GM03348 (cell line): ENCODE results near the gene NBPF11.
"Not testable (repeated sequence)": the region's sequence is repeated elsewhere in the genome, so short reads cannot be mapped to it uniquely, and the experiment has no call there.

Source experiments
- DNase-seq: peaks from one replicate; pipeline ENCODE4 v3.0.0; 2012; ENCODE audit warnings: low spot score

Gene NBPF11

DNA sequence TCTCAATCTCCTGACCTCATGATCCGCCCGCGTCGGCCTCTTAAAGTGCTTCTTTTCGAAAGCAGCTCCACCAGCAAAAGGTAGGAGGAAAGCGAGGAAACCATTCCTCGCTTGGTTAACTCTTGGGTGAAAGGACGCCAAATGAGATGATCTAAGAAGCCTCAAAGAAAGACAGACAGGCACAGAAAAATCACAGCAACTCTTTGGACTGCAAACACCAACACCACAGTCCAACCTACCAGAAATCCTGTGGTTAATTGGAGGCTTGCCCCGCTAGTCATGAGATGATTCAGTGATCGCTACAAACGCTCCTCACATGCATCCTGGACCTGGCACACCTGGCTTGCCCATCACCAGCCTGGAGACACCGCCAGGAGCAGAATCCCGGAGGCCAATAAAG is 1.1 kb downstream of the NBPF11 start:
- DNase-seq: not testable (repeated sequence)

DNA sequence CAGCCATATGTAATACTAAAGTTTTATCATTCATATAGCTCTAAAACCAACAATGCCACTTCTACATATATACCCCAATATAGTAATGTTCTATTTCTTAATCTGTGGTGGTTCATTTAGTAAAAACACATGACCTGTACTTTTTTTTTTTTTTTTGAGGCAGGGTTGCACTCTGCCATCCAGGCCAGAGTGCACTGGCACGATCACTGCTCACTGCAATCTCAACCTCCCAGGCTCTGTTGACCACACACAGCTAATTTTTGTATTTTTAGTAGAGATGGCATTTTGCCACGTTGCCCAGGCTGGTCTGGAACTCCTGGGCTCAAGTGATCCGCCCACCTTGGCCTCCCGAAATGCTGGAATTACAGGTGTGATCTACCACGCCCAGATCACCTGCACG is 2.1 kb downstream of the NBPF11 start:
- not testable (repeated sequence) for DNase-seq

DNA sequence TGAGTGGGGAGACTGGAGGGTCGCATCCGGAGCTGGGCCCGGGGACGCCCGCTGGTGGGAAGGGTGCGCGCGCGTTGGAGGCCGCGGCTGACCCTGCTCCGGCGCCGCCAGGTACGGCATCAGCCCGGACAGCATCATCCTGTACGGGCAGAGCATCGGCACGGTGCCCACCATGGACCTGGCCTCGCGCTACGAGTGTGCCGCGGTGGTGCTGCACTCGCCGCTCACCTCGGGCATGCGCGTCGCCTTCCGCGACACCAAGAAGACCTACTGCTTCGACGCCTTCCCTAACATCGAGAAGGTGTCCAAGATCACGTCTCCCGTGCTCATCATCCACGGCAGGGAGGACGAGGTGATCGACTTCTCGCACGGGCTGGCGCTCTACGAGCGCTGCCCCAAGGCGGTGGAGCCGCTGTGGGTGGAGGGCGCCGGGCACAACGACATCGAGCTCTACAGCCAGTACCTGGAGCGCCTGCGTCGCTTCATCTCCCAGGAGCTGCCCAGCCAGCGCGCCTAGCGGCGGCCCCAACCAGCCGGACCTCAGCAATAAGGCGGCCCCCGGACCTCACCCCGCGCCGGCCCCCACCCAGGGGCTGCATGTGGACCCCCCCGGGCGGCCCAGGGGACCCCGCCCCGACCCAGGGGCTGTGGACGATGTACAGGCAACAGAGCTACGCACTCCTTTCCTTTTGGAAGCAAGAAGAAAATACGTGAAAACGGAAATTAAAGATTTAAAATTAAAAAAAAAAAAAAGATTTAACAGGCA is 2.8 kb downstream of the NBPF11 start:
- not testable (repeated sequence) for DNase-seq

DNA sequence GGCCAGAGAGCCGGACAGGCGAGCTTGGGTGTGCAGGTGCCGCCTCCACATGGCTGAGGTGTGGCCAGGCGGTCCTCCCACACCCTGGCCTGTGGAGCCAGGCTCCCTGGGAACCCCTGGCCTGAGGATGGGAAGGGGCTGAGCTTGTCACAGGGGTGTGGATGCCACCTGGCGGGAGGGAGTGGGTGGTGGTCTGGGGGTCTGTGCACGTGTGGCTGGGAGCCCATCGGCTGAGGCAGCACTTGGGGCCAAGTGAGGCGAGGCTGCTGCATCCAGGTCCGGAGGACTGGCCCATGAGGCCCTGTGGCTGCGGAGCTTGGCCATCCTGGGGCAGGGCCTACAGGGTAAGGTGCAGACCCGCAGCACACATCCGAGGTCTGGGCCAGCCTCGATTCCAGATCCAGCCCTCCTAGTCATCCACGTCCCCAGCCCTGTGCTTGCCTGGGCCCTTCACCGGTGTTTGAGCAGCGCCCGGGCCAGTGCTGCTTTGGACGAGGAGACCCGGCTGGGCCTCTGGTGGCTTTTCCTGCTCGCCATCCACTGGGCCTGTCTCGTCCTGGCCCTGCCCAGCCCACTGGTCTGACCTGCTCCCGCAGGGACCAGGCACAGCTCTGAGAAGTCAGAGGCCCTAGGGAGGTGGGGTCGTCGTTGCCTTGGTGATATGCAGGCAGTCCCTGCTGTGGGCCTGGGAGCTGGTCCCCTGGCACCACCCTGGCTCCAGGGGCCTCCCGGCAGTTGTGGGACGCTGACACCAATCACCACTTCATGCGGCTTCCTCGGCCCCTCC is 4.8 kb downstream of the NBPF11 start:
- DNase-seq: not testable (repeated sequence)

DNA sequence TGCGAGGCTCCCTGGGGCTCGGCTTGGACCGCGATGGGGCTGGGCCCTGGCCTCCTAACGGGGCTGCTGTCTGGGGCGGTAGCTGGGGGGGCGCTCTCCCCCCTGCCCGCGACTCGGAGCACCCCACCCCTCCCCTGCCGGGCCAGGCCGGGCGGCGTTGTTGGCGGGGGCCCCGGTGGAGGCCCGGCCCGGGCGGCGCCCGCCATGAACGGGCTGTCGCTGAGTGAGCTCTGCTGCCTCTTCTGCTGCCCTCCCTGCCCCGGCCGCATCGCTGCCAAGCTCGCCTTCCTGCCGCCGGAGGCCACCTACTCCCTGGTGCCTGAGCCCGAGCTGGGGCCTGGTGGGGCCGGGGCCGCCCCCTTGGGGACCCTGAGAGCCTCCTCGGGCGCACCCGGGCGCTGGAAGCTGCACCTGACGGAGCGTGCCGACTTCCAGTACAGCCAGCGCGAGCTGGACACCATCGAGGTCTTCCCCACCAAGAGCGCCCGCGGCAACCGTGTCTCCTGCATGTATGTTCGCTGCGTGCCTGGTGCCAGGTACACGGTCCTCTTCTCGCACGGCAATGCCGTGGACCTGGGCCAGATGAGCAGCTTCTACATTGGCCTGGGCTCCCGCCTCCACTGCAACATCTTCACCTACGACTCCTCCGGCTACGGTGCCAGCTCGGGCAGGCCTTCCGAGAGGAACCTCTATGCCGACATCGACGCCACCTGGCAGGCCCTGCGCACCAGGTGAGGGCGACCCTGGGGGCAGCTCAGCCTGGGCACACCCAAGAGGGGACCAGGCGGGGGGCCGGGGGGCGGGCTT is 5.7 kb downstream of the NBPF11 start:
- DNase-seq: not testable (repeated sequence)

DNA sequence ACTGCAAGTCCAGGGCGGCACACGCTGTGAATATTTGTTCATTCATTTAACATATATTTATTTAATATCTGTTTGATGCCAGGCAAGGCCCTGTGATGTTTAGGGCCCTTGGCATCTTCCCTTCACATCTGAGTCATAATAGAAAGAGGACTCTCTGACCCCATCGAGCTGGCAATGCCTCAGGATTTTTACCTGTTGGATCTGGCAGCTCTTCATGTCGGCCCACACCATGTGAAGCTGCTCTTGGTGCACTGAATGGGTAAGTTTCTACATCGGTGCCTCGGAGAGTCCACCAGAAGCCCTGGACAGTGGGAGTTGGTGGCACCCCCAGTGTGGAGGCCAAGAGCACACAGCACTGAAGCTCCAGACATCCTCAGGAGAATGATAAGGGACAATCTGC is 8.9 kb downstream of the NBPF11 start:
- DNase-seq: not testable (repeated sequence)

DNA sequence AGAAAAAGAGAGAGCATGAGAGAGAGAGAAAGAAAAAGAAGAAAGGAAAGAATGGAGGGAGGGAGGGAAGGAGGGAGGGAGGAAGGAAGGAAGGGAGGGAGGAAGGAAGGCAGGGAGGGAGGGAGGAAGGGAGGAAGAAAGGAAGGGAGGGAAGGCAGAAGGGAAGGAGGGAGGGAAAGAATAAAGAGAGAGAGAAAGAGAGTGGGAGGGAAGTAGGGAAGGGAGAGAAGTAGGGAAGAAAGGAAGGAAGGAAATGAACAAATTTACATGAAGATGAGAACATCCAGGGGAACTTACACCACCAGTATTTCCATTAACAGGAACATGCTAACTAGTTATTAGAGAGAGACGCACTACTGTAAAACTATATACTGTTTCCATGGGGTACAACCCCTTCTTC is 10.1 kb downstream of the NBPF11 start:
- DNase-seq: not testable (repeated sequence)

DNA sequence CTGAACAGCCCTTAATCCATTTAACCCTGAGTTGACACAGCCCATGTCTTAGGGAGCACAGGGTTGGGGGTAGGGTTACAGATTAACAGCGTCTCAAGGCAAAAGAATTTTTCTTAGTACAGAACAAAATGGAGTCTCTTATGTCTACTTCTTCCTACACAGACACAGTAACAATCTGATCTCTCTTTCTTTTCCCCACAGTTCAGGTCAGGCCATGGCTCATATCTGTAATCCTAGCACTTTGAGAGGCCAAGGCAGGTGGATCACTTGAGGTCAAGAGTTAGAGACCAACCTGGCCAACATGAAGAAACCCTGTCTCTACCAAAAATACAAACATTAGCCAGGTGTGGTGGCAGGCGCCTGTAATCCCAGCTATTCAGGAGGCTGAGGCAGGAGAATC is 13.5 kb downstream of the NBPF11 start:
- not testable (repeated sequence) for DNase-seq

DNA sequence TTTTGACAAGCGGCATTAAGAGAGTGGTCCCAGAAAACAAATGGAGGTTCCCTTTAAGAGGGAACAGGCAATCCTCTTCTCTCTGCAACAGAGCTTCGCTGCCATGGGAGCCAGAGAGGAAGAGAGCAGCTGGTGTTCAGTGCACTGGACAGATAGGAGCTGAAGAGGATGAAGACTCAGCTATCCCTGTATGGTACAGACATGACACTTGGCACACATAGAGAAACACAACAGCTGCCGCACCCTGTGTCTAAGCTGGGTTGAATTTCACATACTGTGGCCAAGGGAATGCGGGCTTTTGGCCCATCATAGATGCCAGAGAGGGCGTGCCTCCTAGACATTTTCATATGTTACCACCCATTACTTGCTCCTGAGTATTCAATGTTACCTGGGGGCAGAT is 29.7 kb downstream of the NBPF11 start:
- DNase-seq: not testable (repeated sequence)

DNA sequence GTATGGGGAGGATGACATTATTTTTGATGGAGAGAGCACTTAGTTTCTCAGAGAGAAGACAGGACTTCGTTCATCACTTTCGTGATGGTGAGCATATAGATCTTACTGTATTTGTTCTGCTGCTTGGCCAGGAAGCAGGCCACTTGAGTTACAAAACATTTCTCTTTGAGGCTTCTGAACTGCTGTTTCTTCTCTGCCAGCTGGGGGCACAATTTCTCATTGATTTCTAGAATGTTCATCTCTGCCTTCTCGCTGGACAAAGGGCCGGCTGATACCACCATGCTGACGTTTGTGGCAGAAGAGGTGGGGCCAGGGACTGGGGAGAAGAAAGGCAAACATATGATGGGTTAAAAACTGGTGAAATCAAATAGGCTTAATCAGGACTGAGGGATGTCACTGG is 31.7 kb downstream of the NBPF11 start:
- not testable (repeated sequence) for DNase-seq

DNA sequence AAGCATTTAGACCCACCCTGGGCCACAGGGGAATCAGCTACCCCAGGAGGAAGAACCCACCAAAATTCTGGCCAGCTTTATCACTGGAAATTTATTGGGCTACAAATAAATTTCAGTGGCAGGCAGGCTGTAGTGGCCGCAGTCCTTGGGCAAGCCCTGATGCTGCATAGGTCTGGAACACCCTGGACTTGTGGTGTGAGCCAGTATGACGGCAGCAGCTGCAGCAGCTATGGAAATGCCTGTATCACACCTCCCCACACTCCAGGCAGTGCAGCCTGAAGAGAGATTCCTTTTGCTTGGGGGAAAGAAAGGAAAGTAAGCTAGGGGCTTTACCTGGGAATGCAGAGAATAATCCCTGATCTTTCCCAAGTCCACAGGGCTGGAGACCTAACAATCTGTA is 56.3 kb downstream of the NBPF11 start:
- not testable (repeated sequence) for DNase-seq

DNA sequence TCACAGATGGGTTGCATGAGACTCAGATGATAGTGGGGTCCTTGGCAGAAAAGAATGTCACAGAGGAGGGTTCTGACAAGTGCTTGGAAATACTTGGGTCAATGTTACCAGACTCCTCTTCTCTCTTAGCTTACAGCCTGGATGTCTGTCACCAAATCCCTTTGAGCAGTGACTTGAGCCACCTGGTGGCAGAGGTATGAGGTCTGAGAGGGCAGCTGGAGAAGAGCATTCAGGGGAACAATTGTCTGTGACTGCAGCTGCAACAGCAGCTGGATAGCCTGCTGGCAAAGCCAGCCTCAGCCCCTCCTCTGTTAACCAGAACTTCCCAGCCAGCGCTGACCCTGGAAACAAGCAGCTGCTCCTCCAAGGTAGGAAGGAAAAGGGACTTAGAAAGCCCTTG is 65.9 kb downstream of the NBPF11 start:
- DNase-seq: not testable (repeated sequence)

DNA sequence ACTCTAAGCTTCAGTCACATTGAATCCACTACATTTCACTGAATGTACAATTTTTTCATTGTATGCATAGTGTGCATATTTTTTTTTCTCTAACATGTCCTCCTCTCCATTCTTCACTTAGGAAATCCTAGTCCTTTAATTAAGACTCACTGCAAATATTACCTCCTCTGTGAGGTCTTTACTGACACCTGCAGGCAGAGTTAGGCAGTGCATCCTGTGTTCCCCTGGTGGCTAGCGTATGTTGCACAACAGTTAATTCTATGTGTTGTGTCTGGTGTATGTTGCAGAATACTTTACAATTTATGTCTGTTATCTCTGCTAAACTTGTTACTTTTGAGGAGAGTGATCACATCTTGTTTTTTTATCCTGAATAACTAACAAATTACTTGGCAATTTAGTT is 70.9 kb downstream of the NBPF11 start:
- DNase-seq: not testable (repeated sequence)

DNA sequence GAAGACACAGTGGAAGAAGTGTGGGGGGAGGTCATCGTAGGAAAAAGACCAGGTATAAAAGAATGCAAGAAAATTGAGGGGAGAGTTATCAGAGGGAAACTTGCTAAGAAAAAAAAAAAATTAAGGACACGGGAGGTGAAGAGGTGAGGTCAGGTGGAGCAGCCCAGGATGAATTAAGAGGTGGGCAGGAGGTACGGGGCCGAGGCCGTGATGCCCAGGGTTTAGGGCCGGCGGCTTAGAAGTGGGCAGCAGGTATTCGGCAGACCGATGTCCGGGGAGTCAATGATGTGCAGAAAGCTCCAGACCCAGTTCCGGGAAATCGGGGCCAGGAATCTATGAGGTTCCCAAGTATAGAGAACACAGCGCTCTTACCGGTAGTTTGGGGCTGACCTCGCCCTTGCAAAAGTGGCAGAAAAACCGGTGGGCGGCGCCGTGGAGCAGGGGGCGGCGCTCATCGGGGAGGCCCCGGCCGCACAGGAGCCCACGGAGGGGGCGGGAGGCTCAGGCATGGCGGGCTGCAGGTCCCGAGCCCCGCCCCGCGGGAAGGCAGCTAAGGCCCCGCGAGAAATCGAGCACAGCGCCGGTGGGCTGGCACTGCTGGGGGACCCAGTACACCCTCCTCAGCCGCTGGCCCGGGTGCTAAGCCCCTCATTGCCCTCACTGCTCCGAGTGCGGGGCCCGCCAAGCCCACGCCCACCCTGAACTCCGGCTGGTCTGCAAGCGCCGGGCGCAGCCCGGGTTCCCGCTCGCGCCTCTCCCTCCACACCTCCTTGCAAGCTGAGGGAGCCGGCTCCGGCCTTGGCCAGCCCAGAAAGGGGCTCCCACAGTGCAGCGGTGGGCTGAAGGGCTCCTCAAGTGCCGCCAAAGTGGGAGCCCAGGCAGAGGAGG is 73.2 kb downstream of the NBPF11 start:
- DNase-seq: not testable (repeated sequence)

DNA sequence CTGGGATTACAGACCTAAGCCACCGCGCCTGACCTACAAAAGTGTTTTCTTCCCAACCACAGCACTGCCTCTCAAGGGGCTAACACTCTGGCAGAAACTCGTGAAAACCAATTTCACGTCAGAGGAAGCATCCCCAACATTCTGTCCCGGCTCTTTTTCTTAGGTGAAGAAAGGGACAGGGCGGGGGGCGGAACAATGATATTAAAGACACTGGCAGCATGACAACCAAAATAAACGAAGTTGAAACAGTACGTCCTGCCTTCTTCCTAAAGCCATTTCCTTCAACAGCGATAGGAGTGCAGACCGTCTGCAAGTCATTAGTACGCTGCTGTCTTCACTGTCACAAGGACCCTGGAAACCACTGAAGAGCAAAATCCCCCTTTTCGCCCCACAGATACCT is 74.0 kb downstream of the NBPF11 start:
- DNase-seq: not testable (repeated sequence)

DNA sequence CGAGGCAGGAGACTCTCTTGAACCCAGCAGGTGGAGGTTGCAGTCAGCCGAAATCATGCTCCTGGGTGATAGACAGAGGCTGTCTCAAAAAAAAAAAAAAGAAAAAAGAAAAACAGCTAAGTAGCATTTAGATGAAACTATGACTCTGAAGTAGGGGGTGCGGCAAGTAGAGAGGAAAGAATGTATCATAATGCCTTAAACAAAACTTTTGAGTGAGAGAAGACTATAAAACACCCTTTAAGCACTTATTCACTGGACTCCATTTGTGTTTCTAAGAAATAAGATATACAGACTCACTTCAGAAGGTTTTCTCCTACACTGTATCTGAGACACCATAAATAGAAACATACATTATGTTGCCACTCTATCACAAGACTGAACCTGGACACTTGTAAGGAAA is 74.6 kb downstream of the NBPF11 start:
- DNase-seq: not testable (repeated sequence)

DNA sequence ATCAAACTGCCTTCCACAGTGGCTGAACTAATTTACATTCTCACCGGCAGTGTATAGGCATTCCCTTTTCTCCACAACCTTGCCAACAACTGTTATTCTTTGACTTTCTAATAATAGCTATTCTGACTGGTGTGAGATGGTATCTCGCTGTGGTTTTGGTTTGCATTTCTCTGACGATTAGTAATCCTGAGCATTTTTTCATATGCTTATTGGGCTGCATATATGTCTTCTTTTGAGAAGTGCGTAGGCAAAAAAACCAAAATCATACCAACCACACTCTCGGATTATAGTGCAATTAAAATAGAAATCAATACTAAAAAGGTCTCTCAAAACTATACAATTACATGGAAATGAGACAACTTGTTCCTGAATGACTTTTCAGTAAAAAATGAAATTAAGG is 78.7 kb downstream of the NBPF11 start:
- DNase-seq: not testable (repeated sequence)

DNA sequence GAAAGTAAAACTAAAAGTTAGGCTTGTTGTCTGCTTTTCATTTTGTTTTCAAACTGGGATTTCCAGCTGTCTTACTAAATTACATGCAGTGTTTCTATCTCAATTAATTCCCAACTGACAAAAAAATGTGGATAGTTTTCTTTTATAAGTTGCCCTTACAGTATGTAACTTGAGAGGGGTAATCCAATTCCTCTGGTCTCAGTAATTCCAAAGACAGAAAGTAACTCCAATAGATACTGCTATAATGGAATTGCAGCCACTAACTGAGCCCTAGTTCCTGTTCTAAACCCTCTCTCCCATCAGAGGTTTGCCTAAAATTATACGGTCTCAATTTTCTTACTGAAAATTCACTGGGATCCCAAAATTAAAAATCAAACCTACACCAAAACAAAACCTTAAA is 83.5 kb downstream of the NBPF11 start:
- not testable (repeated sequence) for DNase-seq

DNA sequence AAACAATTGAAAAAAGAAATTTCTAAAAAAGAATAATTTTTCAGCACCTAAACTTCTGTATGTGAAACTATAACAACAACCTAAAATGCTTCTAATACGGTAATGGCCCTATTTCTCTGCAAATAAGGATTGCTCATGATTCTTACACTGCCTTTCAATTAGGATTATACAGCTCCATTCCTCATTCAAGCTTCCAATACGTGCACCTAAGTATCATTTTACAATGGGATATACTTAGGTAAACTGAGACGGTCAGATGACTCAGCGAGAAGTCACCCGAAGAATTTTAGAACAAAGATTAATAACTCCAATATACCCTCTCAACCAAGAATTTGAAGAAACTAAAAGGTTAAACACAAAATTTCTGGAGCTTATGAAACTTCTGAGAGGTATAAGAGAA is 83.9 kb downstream of the NBPF11 start:
- not testable (repeated sequence) for DNase-seq

DNA sequence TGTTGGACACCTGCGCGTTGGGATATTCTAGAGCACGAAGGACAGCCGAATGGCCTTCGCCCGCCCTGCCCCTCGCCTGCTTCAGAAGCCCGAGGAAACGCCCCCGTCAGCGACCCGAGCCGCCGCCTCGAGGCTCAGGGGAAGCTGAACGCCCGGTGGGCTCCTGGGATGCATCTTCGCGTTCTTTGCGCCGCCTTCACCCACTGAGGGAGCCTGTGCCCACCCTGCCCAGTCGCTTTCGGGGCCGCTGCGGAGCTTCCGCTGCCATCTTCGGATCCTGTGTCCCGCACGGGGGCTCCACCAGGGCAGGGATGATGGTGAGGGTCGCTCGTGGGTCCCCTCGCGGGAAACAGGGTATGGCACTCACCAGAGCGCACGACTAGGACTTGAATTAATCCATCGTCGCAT is 91.8 kb downstream of the NBPF11 start:
- DNase-seq: not testable (repeated sequence)

DNA sequence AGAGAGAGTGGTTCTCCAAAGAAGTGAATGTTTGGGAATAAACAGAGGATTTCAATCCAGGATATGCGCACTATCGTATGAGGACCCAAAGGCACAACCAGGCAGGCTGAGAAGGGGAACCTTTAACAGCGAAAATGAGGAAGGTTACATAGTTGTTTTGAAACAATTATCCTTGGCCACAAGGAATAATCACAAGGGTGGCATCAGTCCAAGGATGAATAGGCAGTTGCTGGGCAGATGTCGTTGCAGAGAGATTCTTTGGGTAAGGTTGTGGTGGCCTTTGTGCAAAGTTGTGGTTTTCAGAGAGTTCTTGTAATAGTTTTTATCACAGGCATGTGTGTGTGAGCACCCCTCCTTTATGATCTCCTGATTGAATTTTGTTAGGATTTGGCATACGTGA is 94.7 kb downstream of the NBPF11 start:
- DNase-seq: not testable (repeated sequence)
